SK-N-SH treated with all-trans-retinoic acid at 6 μM for 48 hours (cell line): ENCODE data around the gene TFPI.

ENCODE experiments used
- ATAC-seq: fragments of 200-7000 bp; cut with Tn5 transposase; 3 replicates; pipeline ENCODE4 v1.9.1; 2020; ENCODE audit warnings: mild to moderate bottlenecking, moderate library complexity
- ARNTL ChIP-seq: fragments of 450-650 bp; formaldehyde crosslinking; IDR thresholded peaks from 2 replicates; pipeline ENCODE4 v1.5.0; 2020; ENCODE audit warnings: low read depth, mild to moderate bottlenecking, moderate library complexity, borderline replicate concordance
- BACH2 ChIP-seq: fragments of 250-450 bp; sonication (Bioruptor Pico); IDR thresholded peaks from 2 replicates; pipeline ENCODE4 v1.9.0; 2021; ENCODE audit warnings: mild to moderate bottlenecking, borderline replicate concordance
- CREB5 ChIP-seq: fragments of 250-450 bp; sonication (Bioruptor Pico); IDR thresholded peaks from 2 replicates; pipeline ENCODE4 v1.5.1; 2020; ENCODE audit warnings: low read depth, mild to moderate bottlenecking, moderate library complexity
- CSDC2 ChIP-seq: fragments of 250-450 bp; sonication (Bioruptor Pico); IDR thresholded peaks from 2 replicates; pipeline ENCODE4 v1.5.0; 2020; ENCODE audit warnings: mild to moderate bottlenecking, moderate library complexity
- CSRNP3 ChIP-seq: fragments of 250-450 bp; sonication (Bioruptor Pico); IDR thresholded peaks from 2 replicates; pipeline ENCODE4 v1.5.1; 2021; ENCODE audit warnings: mild to moderate bottlenecking, moderate library complexity
- ESRRG ChIP-seq: fragments of 250-450 bp; sonication (Bioruptor Pico); IDR thresholded peaks from 2 replicates; pipeline ENCODE4 v1.6.1; 2021; ENCODE audit warnings: mild to moderate bottlenecking
- GLIS3 ChIP-seq: fragments of 250-450 bp; sonication (Bioruptor Pico); IDR thresholded peaks from 2 replicates; pipeline ENCODE4 v1.5.0; 2020; ENCODE audit warnings: mild to moderate bottlenecking, moderate library complexity
- ISL1 ChIP-seq: fragments of 250-450 bp; sonication (Bioruptor Pico); IDR thresholded peaks from 2 replicates; pipeline ENCODE4 v2.1.2; 2022; ENCODE audit warnings: mild to moderate bottlenecking, moderate library complexity
- OSR1 ChIP-seq: fragments of 250-450 bp; sonication (Bioruptor Pico); IDR thresholded peaks from 2 replicates; pipeline ENCODE4 v1.8.0; 2022; ENCODE audit warnings: moderate library complexity, mild to moderate bottlenecking, inconsistent platforms
- PPARA ChIP-seq: fragments of 250-450 bp; sonication (Bioruptor Pico); IDR thresholded peaks from 2 replicates; pipeline ENCODE4 v1.5.0; 2020; ENCODE audit warnings: mild to moderate bottlenecking, borderline replicate concordance
- RARB ChIP-seq: fragments of 250-450 bp; sonication (Bioruptor Pico); IDR thresholded peaks from 2 replicates; pipeline ENCODE4 v1.8.0; 2021; ENCODE audit warnings: mild to moderate bottlenecking, moderate library complexity
- SNAI2 ChIP-seq: fragments of 250-450 bp; sonication (Bioruptor Pico); IDR thresholded peaks from 2 replicates; pipeline ENCODE4 v1.5.0; 2020; ENCODE audit warnings: mild to moderate bottlenecking, moderate library complexity
- TCF4 ChIP-seq: fragments of 250-450 bp; sonication (Bioruptor Pico); IDR thresholded peaks from 2 replicates; pipeline ENCODE4 v1.8.0; 2021; ENCODE audit warnings: mild to moderate bottlenecking, moderate library complexity, borderline replicate concordance
- TOX ChIP-seq: fragments of 250-450 bp; sonication (Bioruptor Pico); IDR thresholded peaks from 2 replicates; pipeline ENCODE4 v1.8.0; 2021; ENCODE audit warnings: mild to moderate bottlenecking, moderate library complexity, borderline replicate concordance
- ZC3H10 ChIP-seq: fragments of 250-450 bp; sonication (Bioruptor Pico); IDR thresholded peaks from 2 replicates; pipeline ENCODE4 v1.5.1; 2021; ENCODE audit warnings: mild to moderate bottlenecking, moderate library complexity
- ZFP3 ChIP-seq: fragments of 250-450 bp; sonication (Bioruptor Pico); IDR thresholded peaks from 2 replicates; pipeline ENCODE4 v1.5.0; 2020; ENCODE audit warnings: mild to moderate bottlenecking, moderate library complexity
- ZFP30 ChIP-seq: fragments of 450-650 bp; formaldehyde crosslinking; IDR thresholded peaks from 2 replicates; pipeline ENCODE4 v1.5.0; 2022; ENCODE audit warnings: mild to moderate bottlenecking, moderate library complexity
- ZNF565 ChIP-seq: fragments of 450-650 bp; formaldehyde crosslinking; conservative IDR thresholded peaks from 2 replicates; pipeline ENCODE4 v1.5.0; 2020; ENCODE audit warnings: low read depth, mild to moderate bottlenecking, moderate library complexity
- ZNF70 ChIP-seq: fragments of 450-650 bp; formaldehyde crosslinking; IDR thresholded peaks from 2 replicates; pipeline ENCODE4 v1.5.0; 2020; ENCODE audit warnings: mild to moderate bottlenecking, moderate library complexity
- ZNF8 ChIP-seq: fragments of 450-650 bp; formaldehyde crosslinking; IDR thresholded peaks from 2 replicates; pipeline ENCODE4 v1.5.0; 2020; ENCODE audit warnings: mild to moderate bottlenecking, moderate library complexity
- TF ChIP-seq, protein P1 (sequence below): fragments of 250-450 bp; sonication (Bioruptor Pico); IDR thresholded peaks from 2 replicates; pipeline ENCODE4 v1.5.0; 2020; ENCODE audit warnings: mild to moderate bottlenecking, moderate library complexity
- TF ChIP-seq, protein P2 (sequence below): fragments of 250-450 bp; sonication (Bioruptor Pico); IDR thresholded peaks from 2 replicates; pipeline ENCODE4 v1.8.0; 2021; ENCODE audit warnings: low read depth, mild to moderate bottlenecking, moderate library complexity, borderline replicate concordance
- TF ChIP-seq, protein P3 (sequence below): fragments of 250-450 bp; sonication (Bioruptor Pico); IDR thresholded peaks from 2 replicates; pipeline ENCODE4 v1.8.0; 2020; ENCODE audit warnings: mild to moderate bottlenecking, moderate library complexity, borderline replicate concordance

Gene TFPI

DNA sequence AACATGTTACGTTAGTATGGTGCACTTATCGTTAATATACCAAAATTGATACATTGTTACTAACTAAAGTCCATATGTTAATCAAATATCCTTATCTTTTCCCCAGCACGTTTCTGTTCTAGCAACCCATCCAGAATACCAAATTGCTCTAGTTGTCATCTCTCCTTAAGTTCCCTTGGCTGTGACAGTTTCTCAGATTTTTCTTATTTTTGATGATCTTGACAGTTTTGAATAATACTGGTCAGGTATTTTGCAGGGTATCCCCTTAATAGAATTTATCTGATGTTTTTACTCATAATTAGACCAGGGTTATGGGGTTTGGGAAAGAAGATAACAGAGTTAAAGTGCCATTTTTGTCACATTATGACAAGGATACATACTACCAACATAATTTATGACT, 47.8 kb downstream of the TFPI start:
- no peak for TF ChIP-seq TOX (CRISPR knock-in tag)
- TF ChIP-seq BACH2 (CRISPR knock-in tag) = no peak
- TF ChIP-seq ZFP30 = no peak
- no peak for TF ChIP-seq GLIS3 (CRISPR knock-in tag)
- TF ChIP-seq RARB (CRISPR knock-in tag) = no peak
- no peak for TF ChIP-seq TCF4 (CRISPR knock-in tag)
- TF ChIP-seq, protein P1, sequence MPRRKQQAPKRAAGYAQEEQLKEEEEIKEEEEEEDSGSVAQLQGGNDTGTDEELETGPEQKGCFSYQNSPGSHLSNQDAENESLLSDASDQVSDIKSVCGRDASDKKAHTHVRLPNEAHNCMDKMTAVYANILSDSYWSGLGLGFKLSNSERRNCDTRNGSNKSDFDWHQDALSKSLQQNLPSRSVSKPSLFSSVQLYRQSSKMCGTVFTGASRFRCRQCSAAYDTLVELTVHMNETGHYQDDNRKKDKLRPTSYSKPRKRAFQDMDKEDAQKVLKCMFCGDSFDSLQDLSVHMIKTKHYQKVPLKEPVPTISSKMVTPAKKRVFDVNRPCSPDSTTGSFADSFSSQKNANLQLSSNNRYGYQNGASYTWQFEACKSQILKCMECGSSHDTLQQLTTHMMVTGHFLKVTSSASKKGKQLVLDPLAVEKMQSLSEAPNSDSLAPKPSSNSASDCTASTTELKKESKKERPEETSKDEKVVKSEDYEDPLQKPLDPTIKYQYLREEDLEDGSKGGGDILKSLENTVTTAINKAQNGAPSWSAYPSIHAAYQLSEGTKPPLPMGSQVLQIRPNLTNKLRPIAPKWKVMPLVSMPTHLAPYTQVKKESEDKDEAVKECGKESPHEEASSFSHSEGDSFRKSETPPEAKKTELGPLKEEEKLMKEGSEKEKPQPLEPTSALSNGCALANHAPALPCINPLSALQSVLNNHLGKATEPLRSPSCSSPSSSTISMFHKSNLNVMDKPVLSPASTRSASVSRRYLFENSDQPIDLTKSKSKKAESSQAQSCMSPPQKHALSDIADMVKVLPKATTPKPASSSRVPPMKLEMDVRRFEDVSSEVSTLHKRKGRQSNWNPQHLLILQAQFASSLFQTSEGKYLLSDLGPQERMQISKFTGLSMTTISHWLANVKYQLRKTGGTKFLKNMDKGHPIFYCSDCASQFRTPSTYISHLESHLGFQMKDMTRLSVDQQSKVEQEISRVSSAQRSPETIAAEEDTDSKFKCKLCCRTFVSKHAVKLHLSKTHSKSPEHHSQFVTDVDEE (CRISPR knock-in tag) = no peak
- TF ChIP-seq ISL1 = no peak
- no peak for TF ChIP-seq SNAI2 (CRISPR knock-in tag)
- no peak for TF ChIP-seq PPARA (CRISPR knock-in tag)
- no peak for TF ChIP-seq ZNF565 (CRISPR knock-in tag)
- TF ChIP-seq, protein P2, sequence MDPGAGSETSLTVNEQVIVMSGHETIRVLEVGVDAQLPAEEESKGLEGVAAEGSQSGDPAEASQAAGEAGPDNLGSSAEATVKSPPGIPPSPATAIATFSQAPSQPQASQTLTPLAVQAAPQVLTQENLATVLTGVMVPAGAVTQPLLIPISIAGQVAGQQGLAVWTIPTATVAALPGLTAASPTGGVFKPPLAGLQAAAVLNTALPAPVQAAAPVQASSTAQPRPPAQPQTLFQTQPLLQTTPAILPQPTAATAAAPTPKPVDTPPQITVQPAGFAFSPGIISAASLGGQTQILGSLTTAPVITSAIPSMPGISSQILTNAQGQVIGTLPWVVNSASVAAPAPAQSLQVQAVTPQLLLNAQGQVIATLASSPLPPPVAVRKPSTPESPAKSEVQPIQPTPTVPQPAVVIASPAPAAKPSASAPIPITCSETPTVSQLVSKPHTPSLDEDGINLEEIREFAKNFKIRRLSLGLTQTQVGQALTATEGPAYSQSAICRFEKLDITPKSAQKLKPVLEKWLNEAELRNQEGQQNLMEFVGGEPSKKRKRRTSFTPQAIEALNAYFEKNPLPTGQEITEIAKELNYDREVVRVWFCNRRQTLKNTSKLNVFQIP = no peak
- no peak for TF ChIP-seq ZFP3
- no peak for TF ChIP-seq ESRRG (CRISPR knock-in tag)
- TF ChIP-seq, protein P3, sequence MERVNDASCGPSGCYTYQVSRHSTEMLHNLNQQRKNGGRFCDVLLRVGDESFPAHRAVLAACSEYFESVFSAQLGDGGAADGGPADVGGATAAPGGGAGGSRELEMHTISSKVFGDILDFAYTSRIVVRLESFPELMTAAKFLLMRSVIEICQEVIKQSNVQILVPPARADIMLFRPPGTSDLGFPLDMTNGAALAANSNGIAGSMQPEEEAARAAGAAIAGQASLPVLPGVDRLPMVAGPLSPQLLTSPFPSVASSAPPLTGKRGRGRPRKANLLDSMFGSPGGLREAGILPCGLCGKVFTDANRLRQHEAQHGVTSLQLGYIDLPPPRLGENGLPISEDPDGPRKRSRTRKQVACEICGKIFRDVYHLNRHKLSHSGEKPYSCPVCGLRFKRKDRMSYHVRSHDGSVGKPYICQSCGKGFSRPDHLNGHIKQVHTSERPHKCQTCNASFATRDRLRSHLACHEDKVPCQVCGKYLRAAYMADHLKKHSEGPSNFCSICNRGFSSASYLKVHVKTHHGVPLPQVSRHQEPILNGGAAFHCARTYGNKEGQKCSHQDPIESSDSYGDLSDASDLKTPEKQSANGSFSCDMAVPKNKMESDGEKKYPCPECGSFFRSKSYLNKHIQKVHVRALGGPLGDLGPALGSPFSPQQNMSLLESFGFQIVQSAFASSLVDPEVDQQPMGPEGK (CRISPR knock-in tag) = no peak
- TF ChIP-seq ZC3H10 = no peak
- no peak for TF ChIP-seq CREB5
- TF ChIP-seq OSR1 = no peak
- TF ChIP-seq ZNF8 (CRISPR knock-in tag) = no peak
- ATAC-seq = no peak

- no peak for ATAC-seq
Measured at GRCh38 chr2:187505065-187505672, 49.1 kb downstream of the TFPI start.

More at GRCh38 chr2:187505065-187505672, 49.1 kb downstream of the TFPI start:
- TF ChIP-seq ESRRG (CRISPR knock-in tag) (no peak), CSDC2 (CRISPR knock-in tag) (no peak), CSRNP3 (CRISPR knock-in tag) (no peak), ZFP30 (no peak), GLIS3 (CRISPR knock-in tag) (no peak), ZNF70 (no peak), CREB5 (no peak), ARNTL (no peak), BACH2 (CRISPR knock-in tag) (no peak), TCF4 (CRISPR knock-in tag) (no peak), SNAI2 (CRISPR knock-in tag) (no peak), RARB (CRISPR knock-in tag) (no peak), ZFP3 (no peak), TOX (CRISPR knock-in tag) (no peak), ZNF565 (CRISPR knock-in tag) (no peak), OSR1 (no peak), PPARA (CRISPR knock-in tag) (no peak), ZNF8 (CRISPR knock-in tag) (no peak)
- TF ChIP-seq, protein P3 (CRISPR knock-in tag) = no peak
- TF ChIP-seq, protein P2 = no peak
- TF ChIP-seq, all 23 proteins: peak for 0
